ENCODE measurements around the gene NEDD4.

GRCh38 chr15:55824857-55825613, 168.4 kb downstream of the NEDD4 start:
- TF ChIP-seq YY1 (IDR thresholded peaks at IDR 0.05; ENCODE audit: insufficient read depth, insufficient read length): no peak
- TF ChIP-seq SUZ12 (IDR thresholded peaks at IDR 0.05; ENCODE audit: extremely low read depth, insufficient read depth, insufficient read length): no peak
